H9 (cell line): ENCODE results near the gene SLC49A4. TPM values are rescaled to one million over a fixed set of nuclear protein-coding genes. Genes with fewer than 3 reads are reported as not detected.
A peak's percentile ranks its signal among the peaks of the same experiment; 100 is the strongest.

ENCODE experiments used
- DNase-seq: peaks from one replicate; pipeline ENCODE4 v3.0.0-alpha.2; 2017
- H2AFZ ChIP-seq: one replicate; pipeline ENCODE4 v1.6.1; 2013; ENCODE audit warnings: mild to moderate bottlenecking, low read length, control low read depth, moderate library complexity
- H2AK5ac ChIP-seq: 2 replicates; pipeline ENCODE4 v1.6.1; 2013; ENCODE audit warnings: low read length, control low read depth, mixed read lengths; ENCODE audit not compliant: insufficient read length
- H2BK120ac ChIP-seq: one replicate; pipeline ENCODE4 v1.6.1; 2013; ENCODE audit warnings: low read depth, mild to moderate bottlenecking, low read length, control low read depth, inconsistent platforms; ENCODE audit not compliant: poor library complexity, severe bottlenecking
- H2BK12ac ChIP-seq: 2 replicates; pipeline ENCODE4 v1.6.1; 2013; ENCODE audit warnings: low read length, control low read depth, mixed read lengths, low read depth; ENCODE audit not compliant: insufficient read length
- H2BK15ac ChIP-seq: 2 replicates; pipeline ENCODE4 v1.6.1; 2013; ENCODE audit warnings: low read depth, low read length, control low read depth
- H2BK20ac ChIP-seq: one replicate; pipeline ENCODE4 v1.6.1; 2013; ENCODE audit warnings: low read depth, mild to moderate bottlenecking, low read length, control low read depth, inconsistent platforms; ENCODE audit not compliant: poor library complexity, severe bottlenecking
- H2BK5ac ChIP-seq: 2 replicates; pipeline ENCODE4 v1.6.1; 2013; ENCODE audit warnings: low read length, control low read depth, mixed read lengths; ENCODE audit not compliant: insufficient read length
- H3K14ac ChIP-seq: 2 replicates; pipeline ENCODE4 v1.6.1; 2013; ENCODE audit warnings: low read length, control low read depth; ENCODE audit not compliant: insufficient read depth
- H3K18ac ChIP-seq: 2 replicates; pipeline ENCODE4 v1.6.1; 2013; ENCODE audit warnings: low read depth, mild to moderate bottlenecking, mixed read lengths, low read length, control low read depth; ENCODE audit not compliant: insufficient read length
- H3K23ac ChIP-seq: 2 replicates; pipeline ENCODE4 v1.6.1; 2013; ENCODE audit warnings: low read length, control low read depth, mixed read lengths, low read depth; ENCODE audit not compliant: insufficient read length
- H3K23me2 ChIP-seq: 2 replicates; pipeline ENCODE4 v1.6.1; 2013; ENCODE audit warnings: low read depth, mild to moderate bottlenecking, mixed read lengths, low read length, control low read depth; ENCODE audit not compliant: insufficient read length, poor library complexity, severe bottlenecking
- H3K27ac ChIP-seq: 2 replicates; pipeline ENCODE4 v1.5.1; 2013; ENCODE audit warnings: low read length, control low read depth, mixed read lengths, low read depth; ENCODE audit not compliant: insufficient read length
- H3K27me3 ChIP-seq: 2 replicates; pipeline ENCODE4 v1.6.1; 2013; ENCODE audit warnings: low read length, control low read depth, inconsistent platforms; ENCODE audit not compliant: insufficient read depth
- H3K4ac ChIP-seq: 2 replicates; pipeline ENCODE4 v1.6.1; 2013; ENCODE audit warnings: low read depth, mild to moderate bottlenecking, control low read depth, inconsistent platforms, low read length, moderate library complexity
- H3K4me1 ChIP-seq: 2 replicates; pipeline ENCODE4 v1.6.1; 2013; ENCODE audit warnings: low read length, control low read depth, inconsistent platforms; ENCODE audit not compliant: insufficient read depth
- H3K4me2 ChIP-seq: 2 replicates; pipeline ENCODE4 v1.6.1; 2013; ENCODE audit warnings: low read length, control low read depth, mixed read lengths; ENCODE audit not compliant: insufficient read length, insufficient read depth
- H3K56ac ChIP-seq: 2 replicates; pipeline ENCODE4 v1.6.1; 2013; ENCODE audit warnings: low read depth, mild to moderate bottlenecking, mixed read lengths, low read length, control low read depth; ENCODE audit not compliant: insufficient read length
- H3K79me1 ChIP-seq: 2 replicates; pipeline ENCODE4 v1.6.1; 2013; ENCODE audit warnings: low read depth, mild to moderate bottlenecking, moderate library complexity, low read length, control low read depth, inconsistent platforms; ENCODE audit not compliant: insufficient read depth, poor library complexity, severe bottlenecking
- H3K79me2 ChIP-seq: 2 replicates; pipeline ENCODE4 v1.6.1; 2013; ENCODE audit warnings: low read length, control low read depth, inconsistent platforms; ENCODE audit not compliant: insufficient read depth
- H3K9ac ChIP-seq: 2 replicates; pipeline ENCODE4 v1.6.1; 2013; ENCODE audit warnings: low read length, control low read depth, mixed read lengths; ENCODE audit not compliant: insufficient read length; ENCODE audit errors: extremely low read depth
- H3K9me3 ChIP-seq: one replicate; pipeline ENCODE4 v1.6.1; 2013; ENCODE audit warnings: low read depth, low read length, inconsistent platforms; ENCODE audit not compliant: control insufficient read depth
- H3T11ph ChIP-seq: one replicate; pipeline ENCODE4 v1.6.1; 2013; ENCODE audit warnings: mild to moderate bottlenecking, low read length, control low read depth, inconsistent platforms
- H4K20me1 ChIP-seq: one replicate; pipeline ENCODE4 v1.6.1; 2013; ENCODE audit not compliant: control insufficient read depth, insufficient read length, insufficient read depth
- H4K5ac ChIP-seq: 2 replicates; pipeline ENCODE4 v1.6.1; 2013; ENCODE audit warnings: low read depth, mild to moderate bottlenecking, mixed read lengths, low read length, control low read depth; ENCODE audit not compliant: insufficient read length
- H4K8ac ChIP-seq: replicated peaks from 2 replicates; pipeline ENCODE4 v1.6.1; 2013; ENCODE audit warnings: low read length, control low read depth, mixed read lengths, low read depth; ENCODE audit not compliant: insufficient read length
- H4K91ac ChIP-seq: 2 replicates; pipeline ENCODE4 v1.6.1; 2013; ENCODE audit warnings: low read depth, mild to moderate bottlenecking, moderate library complexity, mixed read lengths, low read length, control low read depth; ENCODE audit not compliant: insufficient read length
- H3K27ac Mint-ChIP-seq, 3 experiments: 2 replicates in 2 of 3; 3 replicates in 1 of 3; pipeline ENCODE4 v1.8.0; 2020 to 2021; ENCODE audit warnings: mixed read lengths in 3 of 3, mild to moderate bottlenecking in 1 of 3, moderate library complexity in 1 of 3
- H3K27me3 Mint-ChIP-seq: 2 replicates; pipeline ENCODE4 v1.8.0; 2021; ENCODE audit warnings: low read depth, mild to moderate bottlenecking, moderate library complexity, mixed read lengths
- H3K36me3 Mint-ChIP-seq, 3 experiments: 2 replicates in 2 of 3; 3 replicates in 1 of 3; pipeline ENCODE4 v1.8.0; 2020 to 2021; ENCODE audit warnings: low read depth in 3 of 3, mixed read lengths in 3 of 3; ENCODE audit not compliant: insufficient read depth in 1 of 3
- H3K4me1 Mint-ChIP-seq, 2 experiments: 2 replicates each; pipeline ENCODE4 v1.8.0; 2020; ENCODE audit warnings: mixed read lengths in 2 of 2
- H3K4me3 Mint-ChIP-seq, 2 experiments: 2 replicates in 1 of 2; 3 replicates in 1 of 2; pipeline ENCODE4 v1.8.0; 2020 to 2021; ENCODE audit warnings: mild to moderate bottlenecking in 2 of 2, mixed read lengths in 2 of 2, moderate library complexity in 1 of 2
- H3K9me3 Mint-ChIP-seq, 2 experiments: 2 replicates in 1 of 2; 3 replicates in 1 of 2; pipeline ENCODE4 v1.8.0; 2020; ENCODE audit warnings: mild to moderate bottlenecking in 2 of 2, mixed read lengths in 2 of 2, moderate library complexity in 1 of 2
- CTCF ChIP-seq: fragments of 200-600 bp; sonication (generic); conservative IDR thresholded peaks from 3 replicates; pipeline ENCODE4 v1.8.0; 2021; ENCODE audit warnings: antibody characterized with exemption, mild to moderate bottlenecking
- WGBS: extraction: QIAGEN DNeasy Blood & Tissue Kit; methylation state at CpG from one replicate; pipeline ENCODE4 v1.1.7; 2013; ENCODE audit warnings: missing lambda C conversion rate, low lambda C conversion rate, mixed read lengths; ENCODE audit not compliant: insufficient read length; ENCODE audit errors: extremely low coverage; 5-methylcytosine and 5-hydroxymethylcytosine counted together
- total RNA-seq: library from RNA; stranded (reverse); gene quantifications from 2 replicates; pipeline ENCODE4 v1.2.1, GENCODE V29; 2021

Gene SLC49A4
- total RNA-seq, 1 experiment from 2014 or later = 10.7 TPM

- H3K27me3 Mint-ChIP-seq = peaks cover 2% of the 10 kb centered on the region
- no peak overlapping the region for H3K4me2 ChIP-seq
- H3K27ac ChIP-seq = no peak overlapping the region
- H2BK15ac ChIP-seq = no peak overlapping the region
- no peaks in the 10 kb centered on the region for H3K9me3 ChIP-seq
- H3K27ac Mint-ChIP-seq = no peak overlapping the region
- no peaks in the 10 kb centered on the region for H3K23me2 ChIP-seq
- no peaks in the 10 kb centered on the region for H3K79me1 ChIP-seq
- TF ChIP-seq CTCF = no peak; the same call in 2 of the 3 replicates
- WGBS = no CpG with 5 or more reads among the region's 4 CpGs
- no peak overlapping the region for H2BK20ac ChIP-seq
- no peak overlapping the region for H2AK5ac ChIP-seq
- H3K79me2 ChIP-seq = no peaks in the 10 kb centered on the region
- no peak overlapping the region for H3K14ac ChIP-seq
- no peak overlapping the region for H3K56ac ChIP-seq
- H3T11ph ChIP-seq = no peak overlapping the region
- H4K20me1 ChIP-seq = no peaks in the 10 kb centered on the region
- H3K27me3 ChIP-seq = no peaks in the 10 kb centered on the region
- no peak overlapping the region for H3K4ac ChIP-seq
- no peaks in the 10 kb centered on the region for H3K36me3 Mint-ChIP-seq
- H4K91ac ChIP-seq = no peak overlapping the region
- no peak overlapping the region for H2BK12ac ChIP-seq
- H3K4me1 ChIP-seq = no peaks in the 10 kb centered on the region
- no peak overlapping the region for H3K9ac ChIP-seq
- no peak overlapping the region for H2AFZ ChIP-seq
- H3K18ac ChIP-seq = no peak overlapping the region
- no peak overlapping the region for H4K5ac ChIP-seq
- peaks cover 0 to 14% of the 10 kb centered on the region in 2 experiments; a peak in 2 of 4 replicates for H3K4me1 Mint-ChIP-seq
- no peak overlapping the region for H2BK5ac ChIP-seq
- no peak overlapping the region for H2BK120ac ChIP-seq
- H3K4me3 Mint-ChIP-seq = no peak overlapping the region
- DNase-seq = peak; percentile 64
- H4K8ac ChIP-seq = no peak overlapping the region
- no peaks in the 10 kb centered on the region for H3K9me3 Mint-ChIP-seq
- H3K23ac ChIP-seq = no peak overlapping the region
Measured at GRCh38 chr3:122903171-122903570, 108.3 kb downstream of the SLC49A4 start.
